Breast epithelium (tissue), 3 donors: Measurements from ENCODE around the gene CALY.

Experiments used
- POLR2A ChIP-seq: fragments of 450-650 bp; IDR thresholded peaks from one replicate; pipeline ENCODE4 v1.6.1; 2016; ENCODE audit warnings: antibody characterized with exemption, mild to moderate bottlenecking, moderate library complexity
- TF ChIP-seq, protein P1 (sequence below), 3 donors: fragments of 450-650 bp; IDR thresholded peaks; one replicate each; pipeline ENCODE4 v1.5.1; 2016 to 2017; ENCODE audit warnings: antibody characterized with exemption in 3 of 3, mild to moderate bottlenecking in 3 of 3, moderate library complexity in 3 of 3

DNA sequence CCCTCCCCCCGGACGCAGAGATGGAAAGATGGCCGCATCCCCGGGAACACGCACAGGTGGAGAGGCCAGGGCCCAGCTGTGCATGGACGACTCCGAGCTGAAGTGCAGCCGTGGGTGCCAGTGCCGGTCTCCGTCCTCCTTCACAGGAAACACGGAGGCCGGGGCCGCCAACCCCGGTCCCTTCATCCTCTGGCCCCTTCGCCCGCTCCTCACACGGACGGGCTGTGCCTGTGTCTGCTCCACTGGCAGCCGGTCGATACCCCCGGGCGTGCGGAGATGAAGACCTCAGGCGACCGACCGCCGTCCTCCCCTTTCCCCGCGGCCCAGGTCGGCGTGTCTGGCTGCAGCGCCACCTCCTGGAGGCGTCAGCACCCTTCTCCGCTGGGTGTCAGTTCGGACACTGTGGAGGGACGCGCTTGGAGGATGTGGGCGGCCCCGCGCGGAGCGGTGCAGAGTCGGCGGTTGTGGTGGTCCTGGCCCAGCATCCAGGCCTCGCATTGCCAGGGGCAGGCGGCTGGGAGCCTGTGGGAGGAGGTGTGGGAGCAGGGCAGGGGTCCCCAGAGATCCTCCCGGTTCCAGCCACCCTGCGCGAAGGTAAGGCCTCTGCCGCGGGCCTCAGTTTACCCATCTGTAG lies 18.1 kb downstream of the CALY start:
- TF ChIP-seq, protein P1, sequence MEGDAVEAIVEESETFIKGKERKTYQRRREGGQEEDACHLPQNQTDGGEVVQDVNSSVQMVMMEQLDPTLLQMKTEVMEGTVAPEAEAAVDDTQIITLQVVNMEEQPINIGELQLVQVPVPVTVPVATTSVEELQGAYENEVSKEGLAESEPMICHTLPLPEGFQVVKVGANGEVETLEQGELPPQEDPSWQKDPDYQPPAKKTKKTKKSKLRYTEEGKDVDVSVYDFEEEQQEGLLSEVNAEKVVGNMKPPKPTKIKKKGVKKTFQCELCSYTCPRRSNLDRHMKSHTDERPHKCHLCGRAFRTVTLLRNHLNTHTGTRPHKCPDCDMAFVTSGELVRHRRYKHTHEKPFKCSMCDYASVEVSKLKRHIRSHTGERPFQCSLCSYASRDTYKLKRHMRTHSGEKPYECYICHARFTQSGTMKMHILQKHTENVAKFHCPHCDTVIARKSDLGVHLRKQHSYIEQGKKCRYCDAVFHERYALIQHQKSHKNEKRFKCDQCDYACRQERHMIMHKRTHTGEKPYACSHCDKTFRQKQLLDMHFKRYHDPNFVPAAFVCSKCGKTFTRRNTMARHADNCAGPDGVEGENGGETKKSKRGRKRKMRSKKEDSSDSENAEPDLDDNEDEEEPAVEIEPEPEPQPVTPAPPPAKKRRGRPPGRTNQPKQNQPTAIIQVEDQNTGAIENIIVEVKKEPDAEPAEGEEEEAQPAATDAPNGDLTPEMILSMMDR (IDR thresholded peaks at IDR 0.05): peak; percentile 33 to 58 (median 43)
- TF ChIP-seq POLR2A: no peak
